Measurements from ENCODE around the gene RDH8.

The RDH8 gene, protein sequence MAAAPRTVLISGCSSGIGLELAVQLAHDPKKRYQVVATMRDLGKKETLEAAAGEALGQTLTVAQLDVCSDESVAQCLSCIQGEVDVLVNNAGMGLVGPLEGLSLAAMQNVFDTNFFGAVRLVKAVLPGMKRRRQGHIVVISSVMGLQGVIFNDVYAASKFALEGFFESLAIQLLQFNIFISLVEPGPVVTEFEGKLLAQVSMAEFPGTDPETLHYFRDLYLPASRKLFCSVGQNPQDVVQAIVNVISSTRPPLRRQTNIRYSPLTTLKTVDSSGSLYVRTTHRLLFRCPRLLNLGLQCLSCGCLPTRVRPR

GRCh38 chr19:10013316-10013715, at the start of gene RDH8:
TSS of gene RDH8 (plus strand) at chr19:10013483. CDS start at chr19:10013498, 15 bp downstream.
- H3K4me3 ChIP-seq (ENCODE audit: control insufficient read depth, low read depth, low read length), result no peak within 1 kb of the TSS
- no peak for DNase-seq (ENCODE audit: low read depth)
- TF ChIP-seq CTCF (IDR thresholded peaks at IDR 0.05; ENCODE audit: control insufficient read depth, insufficient read depth, low read depth, low read length, missing control alignments), result no peak

DNA sequence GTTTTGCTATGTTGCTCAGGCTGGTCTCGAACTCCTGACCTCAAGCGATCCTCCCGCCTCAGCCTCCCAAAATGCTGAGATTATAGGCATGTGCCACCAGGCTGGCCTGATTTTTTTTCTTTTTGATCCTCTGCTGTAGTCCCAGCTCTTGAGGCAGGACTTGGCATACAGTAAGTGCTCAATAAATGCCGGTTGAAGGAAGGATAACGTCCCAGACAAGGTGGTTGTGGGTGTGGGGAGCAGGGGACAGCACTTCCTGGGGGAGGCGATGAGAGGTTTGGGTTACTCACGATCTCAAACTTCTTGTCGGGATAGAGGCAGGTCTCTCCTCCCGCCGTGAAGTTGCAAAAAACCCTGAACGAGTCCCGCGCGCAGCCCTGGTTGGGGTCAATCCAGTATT, 47.3 kb upstream of the RDH8 start:
- no peak for TF ChIP-seq CTCF (IDR thresholded peaks at IDR 0.05; ENCODE audit: control insufficient read depth, insufficient read depth, low read depth, low read length, missing control alignments)
- H3K4me3 ChIP-seq (ENCODE audit: control insufficient read depth, low read depth, low read length), result no peak overlapping the region

DNA sequence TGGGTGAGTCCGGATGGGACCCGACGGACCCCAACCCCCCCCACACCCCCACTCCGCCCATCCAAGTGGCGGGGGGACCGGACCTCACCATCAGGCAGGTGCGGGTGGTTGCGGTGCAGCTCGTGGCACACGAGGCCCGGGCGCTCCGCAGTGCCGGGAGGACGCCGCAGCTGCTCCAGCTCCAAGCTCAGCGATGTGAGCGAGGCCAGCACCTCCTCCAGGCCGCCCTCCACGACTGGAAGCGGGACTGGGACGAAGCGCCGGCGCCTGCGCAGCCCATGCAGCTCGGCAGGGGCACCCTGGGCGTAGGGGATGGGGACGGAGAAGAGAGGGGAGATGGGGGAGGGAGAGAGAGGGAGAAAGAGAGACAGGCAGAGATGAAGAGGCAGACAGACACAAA, 46.8 kb upstream of the RDH8 start:
- DNase-seq (ENCODE audit: low read depth), result no peak
- no peak for TF ChIP-seq CTCF (IDR thresholded peaks at IDR 0.05; ENCODE audit: control insufficient read depth, insufficient read depth, low read depth, low read length, missing control alignments)
- H3K4me3 ChIP-seq (ENCODE audit: control insufficient read depth, low read depth, low read length), result no peak overlapping the region

More for the DNA sequence above, 47.3 kb upstream of the RDH8 start:
- DNase-seq (ENCODE audit: low read depth), result no peak

GRCh38 chr19:9967326-9967725, 46.0 kb upstream of the RDH8 start:
- no peak overlapping the region for H3K4me3 ChIP-seq (ENCODE audit: control insufficient read depth, low read depth, low read length)
- DNase-seq (ENCODE audit: low read depth), result no peak
- no peak for TF ChIP-seq CTCF (IDR thresholded peaks at IDR 0.05; ENCODE audit: control insufficient read depth, insufficient read depth, low read depth, low read length, missing control alignments)

GRCh38 chr19:9968820-9969687, 44.2 kb upstream of the RDH8 start:
- TF ChIP-seq CTCF (IDR thresholded peaks at IDR 0.05; ENCODE audit: control insufficient read depth, insufficient read depth, low read depth, low read length, missing control alignments), result no peak
- no peak overlapping the region for H3K4me3 ChIP-seq (ENCODE audit: control insufficient read depth, low read depth, low read length)
- no peak for DNase-seq (ENCODE audit: low read depth)

DNA sequence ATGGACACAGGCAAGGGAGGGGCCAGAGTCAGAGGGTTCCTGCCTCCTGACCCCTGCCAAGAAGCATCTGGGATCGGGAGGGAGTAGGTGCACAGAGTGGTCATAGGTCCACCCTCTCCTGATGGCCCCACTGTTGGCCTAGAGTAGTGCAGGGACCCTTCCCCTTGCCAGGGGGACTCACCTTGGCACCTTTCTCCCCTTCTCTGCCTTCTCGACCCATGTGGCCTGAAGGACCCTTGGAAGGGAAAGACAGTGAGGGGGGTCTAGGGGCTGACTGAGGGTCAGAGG, 43.7 kb upstream of the RDH8 start:
- no peak overlapping the region for H3K4me3 ChIP-seq (ENCODE audit: control insufficient read depth, low read depth, low read length)
- TF ChIP-seq CTCF (IDR thresholded peaks at IDR 0.05; ENCODE audit: control insufficient read depth, insufficient read depth, low read depth, low read length, missing control alignments), result no peak

More for the DNA sequence above, 43.7 kb upstream of the RDH8 start:
- DNase-seq (ENCODE audit: low read depth), result no peak

Measured in AG09309 (cell line).